Measurements from ENCODE around the gene IZUMO4. TPM values are rescaled to one million over a fixed set of nuclear protein-coding genes. Genes with fewer than 3 reads are reported as not detected.

The IZUMO4 gene
- polyA plus RNA-seq, 1 donor (not counting 4 experiments of a cell fraction or from before 2014, with no cell fraction given), result 6.7 TPM

DNA sequence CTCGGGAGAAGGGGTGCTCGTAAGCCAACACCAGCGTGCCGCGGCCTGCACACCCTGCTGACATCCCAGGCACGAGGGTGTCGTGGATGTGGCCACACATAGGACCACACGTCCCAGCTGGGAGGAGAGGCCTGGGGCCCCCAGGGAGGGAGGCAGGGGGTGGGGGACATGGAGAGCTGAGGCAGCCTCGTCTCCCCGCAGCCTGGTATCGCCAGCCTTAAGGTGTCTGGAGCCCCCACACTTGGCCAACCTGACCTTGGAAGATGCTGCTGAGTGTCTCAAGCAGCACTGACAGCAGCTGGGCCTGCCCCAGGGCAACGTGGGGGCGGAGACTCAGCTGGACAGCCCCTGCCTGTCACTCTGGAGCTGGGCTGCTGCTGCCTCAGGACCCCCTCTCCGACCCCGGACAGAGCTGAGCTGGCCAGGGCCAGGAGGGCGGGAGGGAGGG lies 2.4 kb downstream of the IZUMO4 start:
- H3K36me3 ChIP-seq (ENCODE audit: control insufficient read depth in 2 of 2, extremely low read depth in 1 of 2, insufficient read depth in 2 of 2, low read length in 2 of 2), result peaks cover 25 to 32% of the 10 kb centered on the region in 2 experiments
- H3K9me3 ChIP-seq (ENCODE audit: control insufficient read depth, low read depth, low read length), result no peaks in the 10 kb centered on the region
- DNase-seq (ENCODE audit: low read depth, low spot score), result no peak
- H3K79me2 ChIP-seq (ENCODE audit: control insufficient read depth, insufficient read depth, low read length), result peaks cover 28% of the 10 kb centered on the region
- no peaks in the 10 kb centered on the region for H3K27me3 ChIP-seq (ENCODE audit: control insufficient read depth, extremely low read depth, insufficient read depth, low read length)
- H4K20me1 ChIP-seq (ENCODE audit: control insufficient read depth, extremely low read depth, insufficient read depth, low read length), result peaks cover 5% of the 10 kb centered on the region
- H3K4me1 ChIP-seq (ENCODE audit: control insufficient read depth, extremely low read depth, insufficient read depth, low read length), result peaks cover 6% of the 10 kb centered on the region
- no peak for FAIRE-seq
- no peak overlapping the region for H3K9ac ChIP-seq (ENCODE audit: control insufficient read depth, extremely low read depth, insufficient read depth, low read length)
- no peak overlapping the region for H3K4me2 ChIP-seq (ENCODE audit: control insufficient read depth, extremely low read depth, insufficient read depth, low read depth, low read length)
- H3K27ac ChIP-seq (ENCODE audit: control insufficient read depth, insufficient read depth, low read length), result no peak overlapping the region
- TF ChIP-seq, protein P1, sequence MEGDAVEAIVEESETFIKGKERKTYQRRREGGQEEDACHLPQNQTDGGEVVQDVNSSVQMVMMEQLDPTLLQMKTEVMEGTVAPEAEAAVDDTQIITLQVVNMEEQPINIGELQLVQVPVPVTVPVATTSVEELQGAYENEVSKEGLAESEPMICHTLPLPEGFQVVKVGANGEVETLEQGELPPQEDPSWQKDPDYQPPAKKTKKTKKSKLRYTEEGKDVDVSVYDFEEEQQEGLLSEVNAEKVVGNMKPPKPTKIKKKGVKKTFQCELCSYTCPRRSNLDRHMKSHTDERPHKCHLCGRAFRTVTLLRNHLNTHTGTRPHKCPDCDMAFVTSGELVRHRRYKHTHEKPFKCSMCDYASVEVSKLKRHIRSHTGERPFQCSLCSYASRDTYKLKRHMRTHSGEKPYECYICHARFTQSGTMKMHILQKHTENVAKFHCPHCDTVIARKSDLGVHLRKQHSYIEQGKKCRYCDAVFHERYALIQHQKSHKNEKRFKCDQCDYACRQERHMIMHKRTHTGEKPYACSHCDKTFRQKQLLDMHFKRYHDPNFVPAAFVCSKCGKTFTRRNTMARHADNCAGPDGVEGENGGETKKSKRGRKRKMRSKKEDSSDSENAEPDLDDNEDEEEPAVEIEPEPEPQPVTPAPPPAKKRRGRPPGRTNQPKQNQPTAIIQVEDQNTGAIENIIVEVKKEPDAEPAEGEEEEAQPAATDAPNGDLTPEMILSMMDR (optimal IDR thresholded peaks at IDR 0.05 in 1 of 3, IDR thresholded peaks at IDR 0.05 in 1 of 3, conservative IDR thresholded peaks at IDR 0.05 in 1 of 3; ENCODE audit: extremely low read depth in 1 of 3, insufficient read depth in 2 of 3, low read length in 3 of 3), result no peak
- TF ChIP-seq EZH2 (IDR thresholded peaks at IDR 0.05; ENCODE audit: low read length), result no peak
- H3K9me1 ChIP-seq (ENCODE audit: control insufficient read depth, extremely low read depth, insufficient read depth, low read length), result no peaks in the 10 kb centered on the region
- dilution Hi-C loops (cut with MboI; ENCODE audit: extremely low pct_ligation_motif_present, low sequenced_read_pairs), result no loop called here
- no peak overlapping the region for H3K4me3 ChIP-seq (ENCODE audit: control insufficient read depth in 2 of 3, extremely low read depth in 1 of 3, insufficient read depth in 2 of 3, low read depth in 1 of 3, low read length in 3 of 3)
- no peak overlapping the region for H2AFZ ChIP-seq (ENCODE audit: control insufficient read depth, low read length)

DNA sequence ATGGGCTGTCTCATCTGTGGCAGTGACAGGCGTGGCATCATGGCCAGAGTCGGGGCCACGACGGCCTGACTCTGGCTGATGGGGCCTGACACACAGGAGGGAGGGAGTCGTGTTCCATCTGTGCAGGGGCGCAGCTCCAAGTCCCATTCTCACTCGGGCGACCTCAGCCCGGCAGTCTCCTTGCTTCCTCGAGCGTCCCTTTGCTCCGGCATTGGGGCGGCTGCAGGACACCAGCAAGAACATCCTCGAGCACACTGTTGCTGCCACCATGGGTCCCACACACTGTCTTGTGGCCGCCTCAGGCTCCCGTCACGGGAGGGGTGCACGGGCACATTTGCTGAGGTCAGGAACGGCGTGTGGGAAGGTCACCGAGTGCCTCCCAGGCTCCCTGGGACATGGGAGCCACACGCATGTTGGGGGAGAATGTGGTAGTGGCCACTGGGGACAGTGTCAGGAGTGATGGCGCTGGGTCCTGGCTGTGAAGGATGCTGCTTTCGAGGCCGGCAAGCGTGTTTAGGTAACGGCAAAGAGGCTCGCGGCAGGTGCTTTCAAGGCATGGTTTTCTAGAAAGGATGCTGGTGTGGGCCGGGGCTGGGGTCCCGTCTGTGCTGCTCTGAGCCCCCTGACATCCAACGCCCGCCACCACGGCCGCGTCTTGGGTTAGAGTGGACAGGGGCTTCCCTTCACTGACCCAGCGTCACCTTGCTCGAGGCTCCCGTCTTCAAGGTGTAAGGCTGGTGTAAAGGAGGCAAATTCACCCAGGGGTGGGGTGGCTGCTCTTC lies 3.4 kb downstream of the IZUMO4 start:
- no peak overlapping the region for H3K4me2 ChIP-seq (ENCODE audit: control insufficient read depth, extremely low read depth, insufficient read depth, low read depth, low read length)
- dilution Hi-C loops (cut with MboI; ENCODE audit: extremely low pct_ligation_motif_present, low sequenced_read_pairs), result no loop called here
- H3K36me3 ChIP-seq (ENCODE audit: control insufficient read depth in 2 of 2, extremely low read depth in 1 of 2, insufficient read depth in 2 of 2, low read length in 2 of 2), result peaks cover 22 to 28% of the 10 kb centered on the region in 2 experiments
- no peak overlapping the region for H3K4me3 ChIP-seq (ENCODE audit: control insufficient read depth in 2 of 3, extremely low read depth in 1 of 3, insufficient read depth in 2 of 3, low read depth in 1 of 3, low read length in 3 of 3)
- no peaks in the 10 kb centered on the region for H3K9me1 ChIP-seq (ENCODE audit: control insufficient read depth, extremely low read depth, insufficient read depth, low read length)
- H3K79me2 ChIP-seq (ENCODE audit: control insufficient read depth, insufficient read depth, low read length), result peaks cover 27% of the 10 kb centered on the region
- no peak overlapping the region for H3K9ac ChIP-seq (ENCODE audit: control insufficient read depth, extremely low read depth, insufficient read depth, low read length)
- H3K27ac ChIP-seq (ENCODE audit: control insufficient read depth, insufficient read depth, low read length), result no peak overlapping the region
- no peaks in the 10 kb centered on the region for H3K9me3 ChIP-seq (ENCODE audit: control insufficient read depth, low read depth, low read length)
- TF ChIP-seq, protein P1 (optimal IDR thresholded peaks at IDR 0.05 in 1 of 3, IDR thresholded peaks at IDR 0.05 in 1 of 3, conservative IDR thresholded peaks at IDR 0.05 in 1 of 3; ENCODE audit: extremely low read depth in 1 of 3, insufficient read depth in 2 of 3, low read length in 3 of 3), result no peak
- no peak for TF ChIP-seq EZH2 (IDR thresholded peaks at IDR 0.05; ENCODE audit: low read length)
- no peak for DNase-seq (ENCODE audit: low read depth, low spot score)
- H3K27me3 ChIP-seq (ENCODE audit: control insufficient read depth, extremely low read depth, insufficient read depth, low read length), result no peaks in the 10 kb centered on the region
- no peak overlapping the region for H2AFZ ChIP-seq (ENCODE audit: control insufficient read depth, low read length)
- FAIRE-seq, result no peak
- peaks cover 10% of the 10 kb centered on the region for H4K20me1 ChIP-seq (ENCODE audit: control insufficient read depth, extremely low read depth, insufficient read depth, low read length)
- no peaks in the 10 kb centered on the region for H3K4me1 ChIP-seq (ENCODE audit: control insufficient read depth, extremely low read depth, insufficient read depth, low read length)

Measured in keratinocyte (primary cell).